Measurements from ENCODE around the gene NSD2.
"Not testable (repeated sequence)": the region's sequence is repeated elsewhere in the genome, so short reads cannot be mapped to it uniquely, and the experiment has no call there.

The NSD2 gene

GRCh38 chr4:2024683-2025082 is 153.5 kb downstream of the NSD2 start:
- H3K4me3 ChIP-seq (replicated peaks; ENCODE audit: insufficient read depth, low read length) = no peak overlapping the region
- H3K27me3 ChIP-seq (ENCODE audit: insufficient read depth, poor library complexity, severe bottlenecking) = peaks cover 11% of the 10 kb centered on the region
- no peak overlapping the region for H3K27ac ChIP-seq (replicated peaks)
- no peak for TF ChIP-seq GABPA (IDR thresholded peaks at IDR 0.05; ENCODE audit: low read depth)
- TF ChIP-seq, protein P1, sequence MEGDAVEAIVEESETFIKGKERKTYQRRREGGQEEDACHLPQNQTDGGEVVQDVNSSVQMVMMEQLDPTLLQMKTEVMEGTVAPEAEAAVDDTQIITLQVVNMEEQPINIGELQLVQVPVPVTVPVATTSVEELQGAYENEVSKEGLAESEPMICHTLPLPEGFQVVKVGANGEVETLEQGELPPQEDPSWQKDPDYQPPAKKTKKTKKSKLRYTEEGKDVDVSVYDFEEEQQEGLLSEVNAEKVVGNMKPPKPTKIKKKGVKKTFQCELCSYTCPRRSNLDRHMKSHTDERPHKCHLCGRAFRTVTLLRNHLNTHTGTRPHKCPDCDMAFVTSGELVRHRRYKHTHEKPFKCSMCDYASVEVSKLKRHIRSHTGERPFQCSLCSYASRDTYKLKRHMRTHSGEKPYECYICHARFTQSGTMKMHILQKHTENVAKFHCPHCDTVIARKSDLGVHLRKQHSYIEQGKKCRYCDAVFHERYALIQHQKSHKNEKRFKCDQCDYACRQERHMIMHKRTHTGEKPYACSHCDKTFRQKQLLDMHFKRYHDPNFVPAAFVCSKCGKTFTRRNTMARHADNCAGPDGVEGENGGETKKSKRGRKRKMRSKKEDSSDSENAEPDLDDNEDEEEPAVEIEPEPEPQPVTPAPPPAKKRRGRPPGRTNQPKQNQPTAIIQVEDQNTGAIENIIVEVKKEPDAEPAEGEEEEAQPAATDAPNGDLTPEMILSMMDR (IDR thresholded peaks at IDR 0.05; ENCODE audit: insufficient read depth, low read length) = no peak
- no peak for TF ChIP-seq SPI1 (IDR thresholded peaks at IDR 0.05; ENCODE audit: borderline replicate concordance, low read depth)
- TF ChIP-seq POLR2AphosphoS5 (IDR thresholded peaks at IDR 0.05; ENCODE audit: low read depth) = no peak
- DNase-seq (ENCODE audit: low read depth in 1 of 2, low spot score in 1 of 2) = no peak

- TF ChIP-seq, protein P1 (IDR thresholded peaks at IDR 0.05; ENCODE audit: insufficient read depth, low read length) = no peak
- TF ChIP-seq POLR2AphosphoS5 (IDR thresholded peaks at IDR 0.05; ENCODE audit: low read depth) (no peak), SPI1 (IDR thresholded peaks at IDR 0.05; ENCODE audit: borderline replicate concordance, low read depth) (no peak), GABPA (IDR thresholded peaks at IDR 0.05; ENCODE audit: low read depth) (no peak)
- TF ChIP-seq, protein P2, sequence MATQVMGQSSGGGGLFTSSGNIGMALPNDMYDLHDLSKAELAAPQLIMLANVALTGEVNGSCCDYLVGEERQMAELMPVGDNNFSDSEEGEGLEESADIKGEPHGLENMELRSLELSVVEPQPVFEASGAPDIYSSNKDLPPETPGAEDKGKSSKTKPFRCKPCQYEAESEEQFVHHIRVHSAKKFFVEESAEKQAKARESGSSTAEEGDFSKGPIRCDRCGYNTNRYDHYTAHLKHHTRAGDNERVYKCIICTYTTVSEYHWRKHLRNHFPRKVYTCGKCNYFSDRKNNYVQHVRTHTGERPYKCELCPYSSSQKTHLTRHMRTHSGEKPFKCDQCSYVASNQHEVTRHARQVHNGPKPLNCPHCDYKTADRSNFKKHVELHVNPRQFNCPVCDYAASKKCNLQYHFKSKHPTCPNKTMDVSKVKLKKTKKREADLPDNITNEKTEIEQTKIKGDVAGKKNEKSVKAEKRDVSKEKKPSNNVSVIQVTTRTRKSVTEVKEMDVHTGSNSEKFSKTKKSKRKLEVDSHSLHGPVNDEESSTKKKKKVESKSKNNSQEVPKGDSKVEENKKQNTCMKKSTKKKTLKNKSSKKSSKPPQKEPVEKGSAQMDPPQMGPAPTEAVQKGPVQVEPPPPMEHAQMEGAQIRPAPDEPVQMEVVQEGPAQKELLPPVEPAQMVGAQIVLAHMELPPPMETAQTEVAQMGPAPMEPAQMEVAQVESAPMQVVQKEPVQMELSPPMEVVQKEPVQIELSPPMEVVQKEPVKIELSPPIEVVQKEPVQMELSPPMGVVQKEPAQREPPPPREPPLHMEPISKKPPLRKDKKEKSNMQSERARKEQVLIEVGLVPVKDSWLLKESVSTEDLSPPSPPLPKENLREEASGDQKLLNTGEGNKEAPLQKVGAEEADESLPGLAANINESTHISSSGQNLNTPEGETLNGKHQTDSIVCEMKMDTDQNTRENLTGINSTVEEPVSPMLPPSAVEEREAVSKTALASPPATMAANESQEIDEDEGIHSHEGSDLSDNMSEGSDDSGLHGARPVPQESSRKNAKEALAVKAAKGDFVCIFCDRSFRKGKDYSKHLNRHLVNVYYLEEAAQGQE (IDR thresholded peaks at IDR 0.05; ENCODE audit: insufficient replicate concordance, low read depth) = no peak
- Histone ChIP-seq H3K27ac (replicated peaks) (no peak overlapping the region), H3K4me3 (replicated peaks; ENCODE audit: insufficient read depth, low read length) (no peak overlapping the region), H3K27me3 (ENCODE audit: insufficient read depth, poor library complexity, severe bottlenecking) (peaks cover 10% of the 10 kb centered on the region)
- DNase-seq (ENCODE audit: low read depth in 1 of 2, low spot score in 1 of 2) = no peak
Measured at GRCh38 chr4:2025817-2026216, 154.6 kb downstream of the NSD2 start.

DNA sequence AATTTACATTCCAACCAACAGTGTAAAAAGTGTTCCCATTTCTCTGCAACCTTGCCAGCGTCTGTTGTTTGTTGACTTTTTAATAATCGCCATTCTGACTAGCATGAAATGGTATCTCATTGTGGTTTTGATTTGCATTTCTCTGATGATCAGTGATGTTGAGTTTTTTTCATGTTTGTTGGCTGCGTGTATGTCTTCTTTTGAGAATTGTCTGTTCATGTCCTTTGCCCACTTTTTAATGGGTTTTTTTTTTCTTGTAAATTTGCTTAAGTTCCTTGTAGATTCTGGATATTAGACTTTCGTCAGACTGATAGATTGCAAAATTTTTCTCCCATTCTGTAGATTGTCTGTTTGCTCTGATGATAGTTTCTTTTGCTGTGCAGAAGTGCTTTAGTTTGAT is 155.9 kb downstream of the NSD2 start:
- H3K27me3 ChIP-seq (ENCODE audit: insufficient read depth, poor library complexity, severe bottlenecking); H3K27ac ChIP-seq (replicated peaks); H3K4me3 ChIP-seq (replicated peaks; ENCODE audit: insufficient read depth, low read length); DNase-seq (ENCODE audit: low read depth in 1 of 2, low spot score in 1 of 2): not testable (repeated sequence)

DNA sequence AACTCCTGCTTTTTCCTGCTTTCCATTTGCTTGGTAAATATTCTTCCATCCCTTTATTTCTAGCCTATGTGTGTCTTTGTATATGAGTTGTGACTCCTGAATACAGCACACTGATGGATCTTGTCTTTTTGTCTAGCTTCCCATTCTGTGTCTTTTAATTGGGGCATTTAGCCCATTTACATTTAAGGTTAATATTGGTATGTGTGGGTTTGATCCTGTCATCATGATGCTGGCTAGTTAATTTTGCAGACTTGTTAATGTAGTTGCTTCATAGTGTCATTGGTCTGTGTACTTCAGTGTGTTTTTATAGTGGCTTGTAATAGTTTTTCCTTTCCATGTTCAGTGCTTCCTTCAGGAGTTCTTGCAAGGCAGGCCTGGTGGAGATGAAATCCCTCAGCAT is 160.0 kb downstream of the NSD2 start:
- not testable (repeated sequence) for H3K27me3 ChIP-seq (ENCODE audit: insufficient read depth, poor library complexity, severe bottlenecking); H3K4me3 ChIP-seq (replicated peaks; ENCODE audit: insufficient read depth, low read length); DNase-seq (ENCODE audit: low read depth in 1 of 2, low spot score in 1 of 2); H3K27ac ChIP-seq (replicated peaks)

Small RNA genes lying within 50 kb of the gene (microRNA-seq; reads per million reads assigned to microRNA genes)
- gene MIR943 = 1.2 reads per million
